DND-41 (cell line): ENCODE measurements around the gene PAGR1.
A peak's percentile ranks its signal among the peaks of the same experiment; 100 is the strongest.
"Not testable (repeated sequence)": the region's sequence is repeated elsewhere in the genome, so short reads cannot be mapped to it uniquely, and the experiment has no call there.

Experiments
- ATAC-seq: fragments of 200-7000 bp; cut with Tn5 transposase; 3 replicates; pipeline ENCODE4 v1.9.1; 2021; ENCODE audit warnings: low read depth; ENCODE audit not compliant: insufficient read depth
- DNase-seq: peaks from one replicate; pipeline ENCODE4 v3.0.0-alpha.2; 2020
- H2AFZ ChIP-seq: 2 replicates; pipeline ENCODE4 v1.6.0; 2012; ENCODE audit warnings: low read depth, low read length
- H3K27ac ChIP-seq: 2 replicates; pipeline ENCODE4 v1.5.1; 2012; ENCODE audit warnings: low read length, inconsistent platforms
- H3K27me3 ChIP-seq: fragments of 200-600 bp; sonication (generic); 2 replicates; pipeline ENCODE4 v1.6.0; 2012; ENCODE audit warnings: low read length, mild to moderate bottlenecking, inconsistent platforms; ENCODE audit not compliant: insufficient read depth, poor library complexity
- H3K36me3 ChIP-seq: 2 replicates; pipeline ENCODE4 v1.5.1; 2012; ENCODE audit warnings: low read length, inconsistent platforms; ENCODE audit not compliant: insufficient read depth
- H3K4me1 ChIP-seq: 2 replicates; pipeline ENCODE4 v1.5.1; 2012; ENCODE audit warnings: mild to moderate bottlenecking, low read length; ENCODE audit not compliant: insufficient read depth
- H3K4me2 ChIP-seq: 2 replicates; pipeline ENCODE4 v1.6.0; 2012; ENCODE audit warnings: mild to moderate bottlenecking, moderate library complexity, low read length, inconsistent platforms; ENCODE audit not compliant: insufficient read depth
- H3K4me3 ChIP-seq, 2 experiments: fragments of 200-600 bp in 1 of 2; shearing (Covaris generic) in 1 of 2; 2 replicates each; pipeline ENCODE4 v1.5.1; 2012 to 2016; ENCODE audit warnings: inconsistent platforms in 2 of 2, low read length in 2 of 2, mild to moderate bottlenecking in 2 of 2, low read depth in 1 of 2, moderate library complexity in 1 of 2
- H3K79me2 ChIP-seq: 2 replicates; pipeline ENCODE4 v1.6.0; 2012; ENCODE audit warnings: low read length, inconsistent platforms; ENCODE audit not compliant: insufficient read depth
- H3K9ac ChIP-seq: 2 replicates; pipeline ENCODE4 v1.6.0; 2012; ENCODE audit warnings: low read depth, mild to moderate bottlenecking, inconsistent platforms, low read length, moderate library complexity
- H3K9me3 ChIP-seq: 2 replicates; pipeline ENCODE4 v1.5.1; 2012; ENCODE audit warnings: low read length, moderate library complexity, mild to moderate bottlenecking, inconsistent platforms; ENCODE audit not compliant: insufficient read depth, severe bottlenecking
- H4K20me1 ChIP-seq: 2 replicates; pipeline ENCODE4 v1.6.0; 2012; ENCODE audit warnings: low read length; ENCODE audit not compliant: insufficient read depth
- EZH2 ChIP-seq: IDR thresholded peaks from 3 replicates; pipeline ENCODE4 v1.6.1; 2012; ENCODE audit warnings: borderline replicate concordance, low read depth, mild to moderate bottlenecking, moderate library complexity, low read length, inconsistent platforms; ENCODE audit not compliant: severe bottlenecking
- TF ChIP-seq, protein P1 (sequence below): IDR thresholded peaks from 2 replicates; pipeline ENCODE4 v1.5.1; 2012; ENCODE audit warnings: borderline replicate concordance, low read length, moderate library complexity, mild to moderate bottlenecking; ENCODE audit not compliant: poor library complexity, severe bottlenecking; ENCODE audit errors: extremely low read depth

The PAGR1 gene

DNA sequence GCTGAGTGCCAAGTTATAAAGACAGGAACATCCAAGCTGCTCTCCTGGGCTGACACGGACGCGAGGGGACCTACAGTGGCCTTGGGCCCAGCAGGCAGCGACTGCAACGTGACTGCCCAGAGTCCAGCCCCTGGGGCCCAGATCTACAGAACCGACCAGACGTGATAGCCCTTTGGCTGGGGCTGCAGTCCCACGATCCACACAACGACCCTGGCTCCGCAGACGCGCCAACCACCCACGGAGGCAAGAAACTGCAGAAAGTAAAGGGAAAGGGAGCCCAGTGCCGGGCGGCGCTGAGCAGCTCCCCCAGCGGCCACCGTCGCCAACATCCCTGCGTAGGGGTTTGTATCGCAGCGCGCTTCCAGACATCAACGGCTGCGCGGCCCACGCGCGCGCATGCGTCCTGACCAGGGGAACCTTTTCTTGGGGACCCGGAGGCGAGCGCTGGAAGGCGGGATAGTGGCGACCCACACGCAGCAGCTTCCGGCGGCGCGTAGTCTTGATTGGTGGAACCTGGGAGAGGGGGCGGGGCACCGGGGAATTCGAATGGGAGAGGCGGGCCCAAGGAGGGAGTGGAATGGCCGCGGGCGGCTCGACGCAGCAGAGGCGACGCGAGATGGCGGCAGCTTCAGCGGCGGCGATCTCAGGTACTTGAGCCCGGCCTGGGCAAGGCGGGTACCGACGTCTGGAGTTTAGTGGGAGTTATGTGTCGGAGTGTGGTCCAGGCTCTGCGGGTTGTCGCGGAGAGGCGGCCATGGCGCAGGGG, 25.6 kb upstream of the PAGR1 start, which contains the start of gene KIF22:
KIF22 (plus strand) TSS at position 569 of the 766 bp plus-strand sequence; CDS start at position 578, 9 bp downstream.
- H3K4me3 ChIP-seq: peak within 1 kb of the TSS; percentile 77 to 85
- peak within 1 kb of the TSS; percentile 91 for H3K9ac ChIP-seq
- no peaks in the 10 kb centered on the region for H3K9me3 ChIP-seq
- peak within 1 kb of the TSS; percentile 98 for H2AFZ ChIP-seq
- peak; percentile 100 for DNase-seq
- H3K4me2 ChIP-seq: peak within 1 kb of the TSS; percentile 88
- peaks cover 19% of the 10 kb centered on the region; the same call in 1 of the 2 replicates for H4K20me1 ChIP-seq
- H3K79me2 ChIP-seq: peaks cover 58% of the 10 kb centered on the region
- peak; percentile 89 for ATAC-seq
- H3K27me3 ChIP-seq: no peaks in the 10 kb centered on the region
- TF ChIP-seq, protein P1, sequence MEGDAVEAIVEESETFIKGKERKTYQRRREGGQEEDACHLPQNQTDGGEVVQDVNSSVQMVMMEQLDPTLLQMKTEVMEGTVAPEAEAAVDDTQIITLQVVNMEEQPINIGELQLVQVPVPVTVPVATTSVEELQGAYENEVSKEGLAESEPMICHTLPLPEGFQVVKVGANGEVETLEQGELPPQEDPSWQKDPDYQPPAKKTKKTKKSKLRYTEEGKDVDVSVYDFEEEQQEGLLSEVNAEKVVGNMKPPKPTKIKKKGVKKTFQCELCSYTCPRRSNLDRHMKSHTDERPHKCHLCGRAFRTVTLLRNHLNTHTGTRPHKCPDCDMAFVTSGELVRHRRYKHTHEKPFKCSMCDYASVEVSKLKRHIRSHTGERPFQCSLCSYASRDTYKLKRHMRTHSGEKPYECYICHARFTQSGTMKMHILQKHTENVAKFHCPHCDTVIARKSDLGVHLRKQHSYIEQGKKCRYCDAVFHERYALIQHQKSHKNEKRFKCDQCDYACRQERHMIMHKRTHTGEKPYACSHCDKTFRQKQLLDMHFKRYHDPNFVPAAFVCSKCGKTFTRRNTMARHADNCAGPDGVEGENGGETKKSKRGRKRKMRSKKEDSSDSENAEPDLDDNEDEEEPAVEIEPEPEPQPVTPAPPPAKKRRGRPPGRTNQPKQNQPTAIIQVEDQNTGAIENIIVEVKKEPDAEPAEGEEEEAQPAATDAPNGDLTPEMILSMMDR: peak; percentile 89
- TF ChIP-seq EZH2: no peak
- H3K27ac ChIP-seq: peak within 1 kb of the TSS; percentile 99
- H3K36me3 ChIP-seq: peaks cover 43% of the 10 kb centered on the region
- peaks cover 43% of the 10 kb centered on the region for H3K4me1 ChIP-seq

DNA sequence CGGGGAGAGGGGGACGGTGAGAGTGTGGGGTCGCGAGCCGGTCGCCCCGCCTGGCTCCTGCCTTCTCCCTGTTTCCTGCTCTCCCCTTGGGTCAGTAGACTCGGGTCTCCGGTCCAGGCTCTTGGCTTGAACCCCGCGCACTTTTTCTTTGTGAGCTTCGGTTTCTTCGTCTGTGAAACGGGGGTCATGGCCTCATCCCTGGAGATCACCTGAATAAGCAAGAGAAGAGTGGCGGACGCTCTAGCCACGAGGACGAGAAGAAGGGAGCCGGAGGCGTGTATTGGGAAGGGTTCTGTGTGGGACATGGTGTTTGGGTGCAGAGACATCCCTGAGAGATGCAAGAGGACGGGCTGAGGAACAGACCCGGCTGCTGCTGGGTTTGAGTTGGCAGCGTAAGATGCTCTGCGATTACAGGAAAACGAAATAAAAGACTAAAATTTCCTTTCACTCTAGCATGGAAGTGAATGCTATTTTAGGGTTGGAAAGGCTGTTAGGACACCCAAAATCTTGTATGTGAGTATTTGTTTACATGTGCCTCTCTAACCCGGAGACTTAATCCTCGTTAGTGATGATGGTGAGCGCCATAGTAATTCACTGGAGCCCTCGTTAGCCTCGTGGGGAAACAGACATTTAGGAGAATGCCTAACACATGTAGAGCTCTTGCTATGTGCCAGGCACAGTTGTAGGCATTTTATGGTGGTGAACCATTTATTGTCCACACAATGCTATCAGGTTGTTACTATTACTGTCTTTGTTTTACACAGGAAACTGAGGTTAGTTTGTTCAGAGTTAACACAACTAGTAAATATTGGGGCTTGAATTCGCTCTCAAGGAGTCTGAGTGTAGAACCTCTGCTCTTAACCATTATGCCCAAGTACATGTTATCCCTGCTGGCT, 24.8 kb upstream of the PAGR1 start:
- H3K27ac ChIP-seq: peak overlapping the region; percentile 96
- peak overlapping the region; percentile 82 for H2AFZ ChIP-seq
- peaks cover 49% of the 10 kb centered on the region for H3K36me3 ChIP-seq
- H3K9ac ChIP-seq: peak overlapping the region; percentile 91
- TF ChIP-seq EZH2: no peak
- H3K9me3 ChIP-seq: no peaks in the 10 kb centered on the region
- DNase-seq (no peak), ATAC-seq (peak; percentile 40)
- peaks cover 67% of the 10 kb centered on the region for H3K79me2 ChIP-seq
- no peaks in the 10 kb centered on the region for H3K27me3 ChIP-seq
- peaks cover 43% of the 10 kb centered on the region for H3K4me1 ChIP-seq
- H3K4me3 ChIP-seq: peak overlapping the region; percentile 77 to 85
- H3K4me2 ChIP-seq: peak overlapping the region; percentile 88
- H4K20me1 ChIP-seq: peaks cover 19% of the 10 kb centered on the region; the same call in 1 of the 2 replicates

DNA sequence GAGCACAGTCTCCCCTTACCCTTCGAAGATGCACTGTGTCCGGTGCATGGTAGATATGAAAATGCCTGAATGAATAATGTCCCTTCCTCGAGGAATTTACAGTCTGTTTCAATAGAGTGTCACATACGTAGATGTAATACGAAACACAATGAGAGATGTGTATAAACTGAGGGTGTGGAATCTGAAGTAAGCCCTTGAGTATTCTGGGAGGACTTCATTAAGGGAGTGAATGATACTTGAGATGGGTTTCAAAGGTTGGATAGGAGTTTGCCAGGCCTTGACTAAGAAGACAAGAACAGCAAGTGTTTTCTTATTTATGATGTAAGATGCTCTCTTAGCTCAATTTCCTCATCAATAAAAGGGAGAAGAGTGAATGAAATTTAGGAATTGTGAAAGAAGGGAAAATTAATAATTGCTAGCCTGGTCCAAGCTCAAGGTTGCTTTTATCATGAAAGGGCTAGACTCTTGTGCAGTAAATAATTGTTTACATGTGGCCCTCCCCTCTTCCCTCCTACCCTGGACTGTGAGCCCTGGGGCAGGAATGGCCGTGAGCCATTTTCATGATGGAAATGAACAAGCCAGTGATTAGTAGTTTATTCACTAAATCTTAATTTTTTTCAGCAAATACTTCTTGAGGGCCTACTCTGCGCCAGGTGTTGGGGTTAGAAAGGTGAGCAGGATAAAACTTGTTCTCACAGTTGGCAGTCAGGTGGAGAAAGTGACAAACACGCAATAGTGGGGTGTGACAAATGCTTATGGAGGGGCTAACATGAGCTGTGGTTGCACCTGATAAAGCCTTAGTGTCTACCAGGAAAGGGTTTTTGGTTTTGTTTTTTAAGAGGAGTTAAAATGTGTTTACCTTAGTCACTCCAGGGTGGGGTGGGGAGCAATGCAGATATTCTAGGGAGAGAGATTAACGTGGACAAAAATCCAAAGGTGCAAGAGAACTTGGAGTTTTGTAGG, 23.8 kb upstream of the PAGR1 start:
- Histone ChIP-seq H3K36me3 (peaks cover 58% of the 10 kb centered on the region), H3K4me3 (peak overlapping the region; percentile 77 to 85; a peak in 3 of 4 replicates), H3K27me3 (no peaks in the 10 kb centered on the region), H3K27ac (peak overlapping the region; percentile 96), H3K4me2 (peak overlapping the region; percentile 88), H3K79me2 (peaks cover 76% of the 10 kb centered on the region), H3K9me3 (no peaks in the 10 kb centered on the region), H4K20me1 (peaks cover 26% of the 10 kb centered on the region; the same call in 1 of the 2 replicates), H3K4me1 (peaks cover 43% of the 10 kb centered on the region), H3K9ac (peak overlapping the region; percentile 91), H2AFZ (no peak overlapping the region)
- TF ChIP-seq, protein P1: no peak
- no peak for TF ChIP-seq EZH2
- DNase-seq: no peak
- ATAC-seq: no peak

DNA sequence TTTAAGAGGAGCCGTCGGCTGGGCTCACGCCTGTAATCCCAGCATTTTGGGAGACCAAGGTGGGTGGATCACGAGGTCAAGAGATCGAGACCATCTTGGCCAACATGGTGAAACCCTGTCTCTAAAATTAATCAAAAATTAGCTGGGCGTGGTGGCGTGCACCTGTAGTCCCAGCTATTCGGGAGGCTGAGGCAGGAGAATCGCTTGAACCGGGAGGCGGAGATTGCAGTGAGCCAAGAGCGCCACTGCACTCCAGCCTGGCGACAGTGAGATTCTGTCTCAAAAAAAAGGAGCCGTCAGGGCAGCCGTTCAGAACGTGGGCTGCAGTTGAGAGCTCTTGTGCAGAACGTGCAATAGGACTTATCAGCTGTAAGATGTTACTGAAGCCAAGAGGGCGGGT, 22.8 kb upstream of the PAGR1 start:
- peaks cover 85% of the 10 kb centered on the region for H3K79me2 ChIP-seq
- H3K9ac ChIP-seq: peak overlapping the region; percentile 91; the same call in 1 of the 2 replicates
- H3K4me1 ChIP-seq: peaks cover 43% of the 10 kb centered on the region
- H3K4me2 ChIP-seq: peak overlapping the region; percentile 88
- H3K36me3 ChIP-seq: peaks cover 68% of the 10 kb centered on the region
- peaks cover 28% of the 10 kb centered on the region; the same call in 1 of the 2 replicates for H4K20me1 ChIP-seq
- H3K27me3 ChIP-seq, H3K9me3 ChIP-seq, ATAC-seq, H3K27ac ChIP-seq, H2AFZ ChIP-seq, DNase-seq: not testable (repeated sequence)
- peak overlapping the region in 1 of 2 experiments; percentile 77; a peak in 1 of 4 replicates for H3K4me3 ChIP-seq
